ENCODE results near the gene ALDOC.

DNA sequence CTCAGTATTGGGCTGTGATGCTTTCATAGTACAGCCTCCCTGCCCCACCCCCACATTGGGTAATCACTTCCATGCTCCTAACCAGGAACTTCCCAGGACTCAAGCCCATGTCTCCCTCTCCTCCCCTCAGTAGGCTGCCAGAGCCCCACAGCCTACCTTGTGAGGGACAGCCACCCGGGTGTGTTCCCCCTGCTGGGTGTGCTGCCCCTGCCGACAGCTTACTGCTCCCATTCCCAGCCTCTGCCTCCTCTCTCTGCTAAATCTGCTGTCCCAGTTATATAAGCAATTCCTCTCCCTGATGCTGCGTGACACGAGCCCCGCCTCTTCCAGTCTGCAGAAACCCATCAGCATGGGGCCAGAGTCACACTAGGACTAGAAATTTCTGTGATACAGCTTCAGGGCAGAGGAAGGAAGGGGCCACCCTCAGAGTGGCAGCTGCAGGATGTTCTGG lies 37.3 kb upstream of the ALDOC start, which contains the start of gene RSKR:
- TF ChIP-seq, protein P1, sequence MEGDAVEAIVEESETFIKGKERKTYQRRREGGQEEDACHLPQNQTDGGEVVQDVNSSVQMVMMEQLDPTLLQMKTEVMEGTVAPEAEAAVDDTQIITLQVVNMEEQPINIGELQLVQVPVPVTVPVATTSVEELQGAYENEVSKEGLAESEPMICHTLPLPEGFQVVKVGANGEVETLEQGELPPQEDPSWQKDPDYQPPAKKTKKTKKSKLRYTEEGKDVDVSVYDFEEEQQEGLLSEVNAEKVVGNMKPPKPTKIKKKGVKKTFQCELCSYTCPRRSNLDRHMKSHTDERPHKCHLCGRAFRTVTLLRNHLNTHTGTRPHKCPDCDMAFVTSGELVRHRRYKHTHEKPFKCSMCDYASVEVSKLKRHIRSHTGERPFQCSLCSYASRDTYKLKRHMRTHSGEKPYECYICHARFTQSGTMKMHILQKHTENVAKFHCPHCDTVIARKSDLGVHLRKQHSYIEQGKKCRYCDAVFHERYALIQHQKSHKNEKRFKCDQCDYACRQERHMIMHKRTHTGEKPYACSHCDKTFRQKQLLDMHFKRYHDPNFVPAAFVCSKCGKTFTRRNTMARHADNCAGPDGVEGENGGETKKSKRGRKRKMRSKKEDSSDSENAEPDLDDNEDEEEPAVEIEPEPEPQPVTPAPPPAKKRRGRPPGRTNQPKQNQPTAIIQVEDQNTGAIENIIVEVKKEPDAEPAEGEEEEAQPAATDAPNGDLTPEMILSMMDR (optimal IDR thresholded peaks at IDR 0.05 in 1 of 3, IDR thresholded peaks at IDR 0.05 in 1 of 3, conservative IDR thresholded peaks at IDR 0.05 in 1 of 3; ENCODE audit: extremely low read depth in 1 of 3, insufficient read depth in 2 of 3, low read length in 3 of 3): no peak
- TF ChIP-seq EZH2 (IDR thresholded peaks at IDR 0.05; ENCODE audit: low read length): no peak
